HG03460 (cell line): Measurements from ENCODE around the gene EML4.
A peak's percentile ranks its signal among the peaks of the same experiment; 100 is the strongest.
"Not testable (repeated sequence)": the region's sequence is repeated elsewhere in the genome, so short reads cannot be mapped to it uniquely, and the experiment has no call there.

ENCODE experiments used
- ATAC-seq: cut with Tn5 transposase; IDR thresholded peaks from one replicate; pipeline ENCODE4 v1.9.1; 2021; ENCODE audit not compliant: unreplicated experiment

Gene EML4

DNA sequence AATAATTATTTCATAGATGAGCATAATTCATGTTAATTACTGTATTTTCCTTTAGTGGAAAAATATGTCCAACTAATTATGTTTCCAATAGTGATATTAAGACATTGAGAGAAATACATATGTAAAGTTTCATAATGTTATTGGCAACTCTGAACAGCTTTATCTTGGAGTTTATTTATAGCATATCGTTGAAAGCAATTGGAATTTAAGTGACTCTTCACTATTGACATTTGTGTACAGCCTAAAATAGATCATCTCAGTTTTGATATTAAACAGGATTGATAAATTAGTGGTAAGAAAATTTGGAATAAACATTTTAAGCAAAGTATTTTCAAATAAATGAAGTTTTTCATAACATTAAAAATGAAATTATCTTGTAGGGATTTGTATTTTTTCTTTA is 79.7 kb downstream of the EML4 start:
- no peak for ATAC-seq

- ATAC-seq: no peak
Observed at GRCh38 chr2:42249284-42249683, 80.1 kb downstream of the EML4 start.

DNA sequence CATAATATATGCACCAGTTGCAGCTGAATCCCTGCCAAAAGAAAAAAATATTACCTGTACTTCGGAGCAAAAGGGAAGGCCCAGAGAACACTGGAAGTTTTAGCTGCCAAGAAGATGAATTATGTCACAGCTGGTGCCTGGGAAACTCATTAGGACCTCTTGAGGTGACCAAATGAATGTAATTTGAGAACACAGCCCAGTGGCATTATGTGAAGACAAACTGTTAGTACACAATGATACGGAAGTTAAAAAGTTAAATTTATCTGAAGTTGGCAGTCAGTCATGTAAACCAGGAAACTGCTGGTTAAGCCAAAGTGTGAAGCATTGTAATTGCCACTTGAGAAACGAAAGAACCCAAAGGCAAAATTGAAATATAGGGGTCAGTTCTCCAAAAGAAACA is 80.7 kb downstream of the EML4 start:
- ATAC-seq: no peak

DNA sequence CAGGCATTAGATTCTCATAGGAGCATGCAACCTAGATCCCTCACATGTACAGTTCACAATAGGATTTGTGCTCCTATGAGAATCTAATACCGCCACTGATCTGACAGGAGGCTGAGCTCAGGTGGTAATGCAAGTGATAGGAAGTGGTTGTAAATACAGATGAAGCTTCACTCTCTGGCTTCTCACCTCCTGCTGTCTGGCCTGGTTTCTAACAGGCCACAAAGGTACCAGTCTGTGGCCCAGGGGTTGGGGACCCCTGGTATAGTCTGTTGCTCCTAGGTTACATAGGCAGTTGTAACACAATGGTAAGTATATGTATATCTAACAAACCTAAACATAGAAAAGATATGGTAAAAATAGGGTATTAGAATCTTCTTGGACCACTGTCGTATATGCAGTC is 81.8 kb downstream of the EML4 start:
- ATAC-seq: no peak

DNA sequence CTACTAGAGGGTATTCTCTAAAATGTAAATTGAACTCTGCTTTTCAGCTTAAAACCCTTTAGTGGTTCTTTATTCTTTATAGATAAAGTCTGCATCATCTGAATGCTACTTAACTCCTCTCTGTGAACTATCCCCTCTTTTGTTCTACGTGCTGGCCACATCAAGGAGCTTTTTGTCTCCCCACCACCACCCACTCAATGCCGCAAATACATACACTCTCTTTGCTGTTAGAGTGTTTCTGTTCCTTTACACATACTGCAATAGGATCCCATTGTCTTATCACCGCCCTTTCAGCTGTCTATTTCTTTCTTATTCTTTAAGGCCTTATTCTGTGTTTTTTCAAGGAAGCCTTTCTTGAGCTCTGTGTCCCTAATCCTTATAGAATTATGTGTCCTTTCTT is 83.3 kb downstream of the EML4 start:
- ATAC-seq: no peak

DNA sequence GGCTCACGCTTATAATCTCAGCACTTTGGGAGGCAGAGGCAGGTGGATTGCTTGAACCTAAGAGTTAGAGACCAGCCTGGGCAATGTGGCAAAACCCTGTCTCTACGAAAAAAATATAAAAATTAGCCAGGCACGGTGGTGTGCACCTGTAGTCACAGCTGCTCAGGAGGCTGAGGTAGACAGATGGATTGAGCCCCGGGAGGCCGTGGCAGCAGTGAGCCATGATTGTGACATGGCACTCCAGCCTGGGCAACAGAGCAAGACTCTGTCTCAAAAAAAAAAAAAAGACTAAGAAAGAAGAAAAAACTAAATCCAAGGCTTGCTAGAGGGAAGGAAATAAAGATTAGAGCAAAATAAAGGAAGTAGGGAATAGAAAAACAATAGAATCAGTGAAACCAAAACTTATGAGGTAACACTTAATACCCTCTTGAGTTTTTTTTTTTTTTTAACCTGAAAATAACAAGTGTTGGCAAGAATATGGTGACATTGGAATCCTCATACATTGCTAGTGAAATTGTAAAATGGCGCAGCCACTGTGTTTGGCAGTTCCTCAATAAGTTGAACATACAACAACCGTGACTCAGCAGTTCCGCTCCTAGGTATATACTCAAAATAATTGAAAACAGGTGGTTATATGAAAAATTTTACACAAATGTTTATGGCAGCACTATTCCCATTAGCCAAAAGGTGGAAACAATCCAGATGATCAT is 85.2 kb downstream of the EML4 start:
- ATAC-seq: no peak

DNA sequence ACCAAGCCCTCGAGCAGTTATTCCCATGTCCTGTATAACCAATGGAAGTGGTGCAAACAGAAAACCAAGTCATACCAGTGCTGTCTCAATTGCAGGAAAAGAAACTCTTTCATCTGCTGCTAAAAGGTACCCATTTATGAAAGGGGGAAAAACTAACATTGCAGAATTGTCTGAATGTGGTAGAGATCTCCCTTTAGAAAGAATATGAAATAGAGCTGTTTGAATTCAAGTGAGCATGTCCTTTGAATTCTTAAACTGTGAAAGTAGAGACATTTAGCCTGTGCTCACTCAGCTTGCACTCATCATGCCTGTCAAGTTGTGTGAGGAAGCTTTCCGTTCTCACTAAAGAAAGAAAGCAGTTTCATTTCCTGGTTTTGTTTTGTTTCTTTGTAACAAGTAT is 87.4 kb downstream of the EML4 start:
- peak; percentile 71 for ATAC-seq

- no peak for ATAC-seq
Observed at GRCh38 chr2:42261518-42262195, 92.5 kb downstream of the EML4 start.

GRCh38 chr2:42266236-42266635 is 97.1 kb downstream of the EML4 start:
- ATAC-seq: no peak

- ATAC-seq: no peak
Observed at GRCh38 chr2:42267530-42267929, 98.4 kb downstream of the EML4 start.

- ATAC-seq: no peak
Observed at GRCh38 chr2:42268528-42269151, 99.5 kb downstream of the EML4 start.

GRCh38 chr2:42270757-42271156 is 101.6 kb downstream of the EML4 start:
- no peak for ATAC-seq

- not testable (repeated sequence) for ATAC-seq
Observed at GRCh38 chr2:42271246-42271645, 102.1 kb downstream of the EML4 start.

GRCh38 chr2:42274863-42275262 is 105.7 kb downstream of the EML4 start:
- no peak for ATAC-seq

- no peak for ATAC-seq
Observed at GRCh38 chr2:42281416-42282081, 112.4 kb downstream of the EML4 start.

DNA sequence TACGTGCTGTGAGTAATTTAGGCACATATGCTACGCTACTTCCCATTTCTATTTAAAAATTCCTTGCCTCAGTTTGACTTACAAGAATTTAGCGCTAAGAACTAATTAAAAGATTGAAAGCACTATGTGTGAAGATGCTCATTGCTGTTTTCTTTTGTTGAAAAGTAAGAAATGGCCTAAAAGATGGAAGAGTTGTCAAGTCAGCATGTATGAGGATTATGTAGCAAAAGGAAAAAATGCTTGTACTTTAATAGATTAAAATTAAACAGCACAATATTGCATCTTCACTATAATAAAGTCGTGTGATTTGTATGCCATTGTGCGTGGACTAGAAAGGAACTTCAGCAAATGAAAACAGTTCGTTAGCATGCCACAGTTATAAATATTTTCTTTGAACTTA is 114.9 kb downstream of the EML4 start:
- ATAC-seq: no peak

- no peak for ATAC-seq
Observed at GRCh38 chr2:42286268-42286946, 117.3 kb downstream of the EML4 start.

DNA sequence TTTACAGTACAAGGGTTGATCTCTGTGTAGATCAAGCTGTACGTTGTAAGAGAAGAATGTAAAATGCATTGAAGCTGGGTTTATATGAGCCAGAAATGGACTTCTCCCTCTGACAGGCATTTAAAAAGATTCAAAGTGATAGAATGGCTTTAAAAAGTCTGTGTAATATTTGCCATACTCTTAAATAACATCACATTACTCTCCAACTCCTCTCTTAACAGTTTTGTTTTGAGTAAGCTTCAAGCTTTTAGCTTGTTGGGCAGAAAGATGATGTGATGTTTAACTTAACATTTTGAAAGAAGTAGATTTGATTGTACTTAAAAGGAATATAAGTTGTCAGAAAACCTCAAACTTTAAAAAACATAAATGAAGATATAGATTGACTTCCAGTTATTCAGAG is 119.7 kb downstream of the EML4 start:
- ATAC-seq: no peak

GRCh38 chr2:42289222-42289621 is 120.1 kb downstream of the EML4 start:
- no peak for ATAC-seq

GRCh38 chr2:42290005-42290404 is 120.9 kb downstream of the EML4 start:
- ATAC-seq: no peak

DNA sequence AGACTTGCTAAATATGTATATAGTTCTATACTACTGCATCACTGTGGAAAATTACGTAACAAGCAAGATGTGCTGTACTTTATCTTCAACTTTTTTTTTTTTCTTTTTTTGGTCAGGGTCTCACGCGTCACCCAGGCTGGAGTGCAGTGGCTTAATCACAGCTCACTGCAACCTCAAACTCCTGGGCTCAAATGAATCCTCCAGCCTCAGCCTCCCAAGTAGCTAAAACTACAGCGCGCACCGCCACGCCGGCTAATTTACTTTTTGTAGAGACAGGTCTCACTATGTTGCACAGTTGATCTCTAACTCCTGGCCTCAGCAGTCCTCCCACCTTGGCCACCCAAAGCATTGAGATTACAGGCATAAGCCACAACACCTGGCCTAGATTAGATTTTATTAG is 123.9 kb downstream of the EML4 start:
- no peak for ATAC-seq
